ENCODE measurements around the gene AATF. TPM values are rescaled to one million over a fixed set of nuclear protein-coding genes. Genes with fewer than 3 reads are reported as not detected.

The AATF gene
- total RNA-seq, 2 donors from 2014 or later: 27.3 to 45.7 TPM

DNA sequence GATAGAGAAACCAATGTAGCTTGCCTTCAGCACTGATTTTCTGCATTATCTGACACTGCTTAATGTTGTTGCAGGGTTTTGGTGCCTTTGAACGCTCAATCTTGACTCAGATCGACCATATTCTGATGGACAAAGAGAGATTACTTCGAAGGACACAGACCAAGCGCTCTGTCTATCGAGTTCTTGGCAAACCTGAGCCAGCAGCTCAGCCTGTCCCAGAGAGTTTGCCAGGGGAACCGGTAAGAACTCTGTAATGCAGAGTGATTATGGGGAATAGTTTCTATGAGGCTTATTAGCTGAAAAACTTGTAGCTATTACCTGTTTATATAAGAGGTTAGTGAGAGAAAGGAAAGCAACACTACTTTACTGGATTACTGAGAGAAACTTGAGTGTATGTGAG, 40.4 kb downstream of the AATF start:
- DNase-seq (ENCODE audit: low spot score): no peak
- Histone ChIP-seq H3K4me3 (no peak overlapping the region), H3K27ac (no peak overlapping the region), H3K4me1 (replicated peaks) (no peaks in the 10 kb centered on the region), H3K36me3 (no peaks in the 10 kb centered on the region), H3K27me3 (replicated peaks; ENCODE audit: insufficient read depth) (no peaks in the 10 kb centered on the region), H3K9me3 (no peaks in the 10 kb centered on the region)
- WGBS: 68% methylated on average over 6 of the region's 6 CpGs
- intact Hi-C loops (cut with DNase I): no loop called here
- TF ChIP-seq, protein P1, sequence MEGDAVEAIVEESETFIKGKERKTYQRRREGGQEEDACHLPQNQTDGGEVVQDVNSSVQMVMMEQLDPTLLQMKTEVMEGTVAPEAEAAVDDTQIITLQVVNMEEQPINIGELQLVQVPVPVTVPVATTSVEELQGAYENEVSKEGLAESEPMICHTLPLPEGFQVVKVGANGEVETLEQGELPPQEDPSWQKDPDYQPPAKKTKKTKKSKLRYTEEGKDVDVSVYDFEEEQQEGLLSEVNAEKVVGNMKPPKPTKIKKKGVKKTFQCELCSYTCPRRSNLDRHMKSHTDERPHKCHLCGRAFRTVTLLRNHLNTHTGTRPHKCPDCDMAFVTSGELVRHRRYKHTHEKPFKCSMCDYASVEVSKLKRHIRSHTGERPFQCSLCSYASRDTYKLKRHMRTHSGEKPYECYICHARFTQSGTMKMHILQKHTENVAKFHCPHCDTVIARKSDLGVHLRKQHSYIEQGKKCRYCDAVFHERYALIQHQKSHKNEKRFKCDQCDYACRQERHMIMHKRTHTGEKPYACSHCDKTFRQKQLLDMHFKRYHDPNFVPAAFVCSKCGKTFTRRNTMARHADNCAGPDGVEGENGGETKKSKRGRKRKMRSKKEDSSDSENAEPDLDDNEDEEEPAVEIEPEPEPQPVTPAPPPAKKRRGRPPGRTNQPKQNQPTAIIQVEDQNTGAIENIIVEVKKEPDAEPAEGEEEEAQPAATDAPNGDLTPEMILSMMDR (IDR thresholded peaks at IDR 0.05): no peak
- TF ChIP-seq POLR2AphosphoS5 (IDR thresholded peaks at IDR 0.05) (no peak), POLR2A (IDR thresholded peaks at IDR 0.05) (no peak)

DNA sequence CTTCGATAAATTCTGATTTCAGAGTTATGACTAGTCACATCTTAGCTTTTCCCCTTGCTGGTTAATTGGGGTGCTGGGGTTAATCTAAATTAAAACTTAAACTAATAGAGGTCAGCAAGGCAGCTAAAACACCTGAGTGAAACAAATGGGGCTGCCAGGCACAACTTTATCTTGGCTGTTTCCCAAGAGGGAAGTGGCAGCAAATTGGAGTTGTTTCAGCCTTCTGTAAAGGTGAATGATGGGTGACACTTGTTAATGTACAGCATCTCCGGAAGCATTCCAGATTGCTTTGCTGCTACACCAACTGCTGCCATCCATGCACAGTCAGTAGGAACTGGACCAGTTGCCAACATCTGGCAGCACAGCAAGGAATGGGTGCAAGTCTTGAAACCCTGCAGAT, 43.9 kb downstream of the AATF start:
- TF ChIP-seq, protein P1 (IDR thresholded peaks at IDR 0.05): no peak
- TF ChIP-seq POLR2A (IDR thresholded peaks at IDR 0.05): no peak
- TF ChIP-seq POLR2AphosphoS5 (IDR thresholded peaks at IDR 0.05): no peak
- Histone ChIP-seq H3K9me3 (no peaks in the 10 kb centered on the region), H3K36me3 (no peaks in the 10 kb centered on the region), H3K27me3 (replicated peaks; ENCODE audit: insufficient read depth) (no peaks in the 10 kb centered on the region), H3K27ac (no peak overlapping the region), H3K4me1 (replicated peaks) (no peaks in the 10 kb centered on the region), H3K4me3 (no peak overlapping the region)
- 79% methylated on average over 2 of the region's 2 CpGs for WGBS
- DNase-seq (ENCODE audit: low spot score): no peak
- intact Hi-C loops (cut with DNase I): no loop called here

DNA sequence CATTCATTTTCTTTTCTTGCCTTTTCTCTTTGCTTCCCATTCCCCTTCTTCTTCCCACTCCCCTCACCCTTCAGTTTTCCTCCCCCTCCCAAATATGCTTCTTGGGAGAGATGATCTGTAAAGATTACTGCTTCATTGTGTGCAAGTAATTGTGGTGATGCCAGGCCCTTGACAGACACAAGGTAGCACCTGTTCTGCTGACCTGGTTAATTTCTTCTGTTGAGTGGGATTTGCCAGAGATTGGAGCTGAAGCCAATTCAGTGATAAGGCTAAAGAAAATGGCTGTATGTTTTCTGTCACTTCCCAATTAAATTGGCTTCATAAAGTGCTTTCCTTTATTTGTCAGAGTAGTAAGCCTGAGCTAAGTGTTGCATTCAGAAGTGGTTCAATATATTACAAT, 44.5 kb downstream of the AATF start:
- TF ChIP-seq POLR2A (IDR thresholded peaks at IDR 0.05): no peak
- TF ChIP-seq POLR2AphosphoS5 (IDR thresholded peaks at IDR 0.05): no peak
- TF ChIP-seq, protein P1 (IDR thresholded peaks at IDR 0.05): no peak
- Histone ChIP-seq H3K27ac (no peak overlapping the region), H3K9me3 (no peaks in the 10 kb centered on the region), H3K36me3 (no peaks in the 10 kb centered on the region), H3K27me3 (replicated peaks; ENCODE audit: insufficient read depth) (no peaks in the 10 kb centered on the region), H3K4me3 (no peak overlapping the region), H3K4me1 (replicated peaks) (no peaks in the 10 kb centered on the region)
- intact Hi-C loops (cut with DNase I): no loop called here
- no peak for DNase-seq (ENCODE audit: low spot score)

DNA sequence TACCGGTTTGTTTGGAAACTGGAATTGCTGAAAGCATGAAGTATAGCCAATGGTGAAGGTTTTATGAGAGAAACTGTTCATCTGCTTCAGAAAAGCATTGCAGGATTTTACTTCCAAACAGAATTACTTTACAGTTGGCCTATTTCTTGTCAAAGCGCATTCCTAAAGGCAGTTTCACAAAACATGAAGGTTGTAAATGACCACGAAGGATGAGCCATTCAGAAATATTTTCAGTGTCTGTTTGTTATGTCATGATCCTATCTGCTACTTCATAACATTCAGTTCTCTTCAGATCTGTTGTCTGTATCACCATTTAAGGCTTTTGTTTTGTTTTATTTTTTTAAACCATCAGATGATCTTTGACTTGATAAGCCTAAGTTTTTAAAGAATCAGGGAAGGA, 45.7 kb downstream of the AATF start:
- Histone ChIP-seq H3K27ac (no peak overlapping the region), H3K4me3 (no peak overlapping the region), H3K9me3 (no peaks in the 10 kb centered on the region), H3K36me3 (no peaks in the 10 kb centered on the region), H3K27me3 (replicated peaks; ENCODE audit: insufficient read depth) (no peaks in the 10 kb centered on the region), H3K4me1 (replicated peaks) (no peaks in the 10 kb centered on the region)
- intact Hi-C loops (cut with DNase I): no loop called here
- 46% methylated on average over 3 of the region's 3 CpGs for WGBS
- DNase-seq (ENCODE audit: low spot score): no peak
- TF ChIP-seq POLR2A (IDR thresholded peaks at IDR 0.05) (no peak), POLR2AphosphoS5 (IDR thresholded peaks at IDR 0.05) (no peak)
- TF ChIP-seq, protein P1 (IDR thresholded peaks at IDR 0.05): no peak

DNA sequence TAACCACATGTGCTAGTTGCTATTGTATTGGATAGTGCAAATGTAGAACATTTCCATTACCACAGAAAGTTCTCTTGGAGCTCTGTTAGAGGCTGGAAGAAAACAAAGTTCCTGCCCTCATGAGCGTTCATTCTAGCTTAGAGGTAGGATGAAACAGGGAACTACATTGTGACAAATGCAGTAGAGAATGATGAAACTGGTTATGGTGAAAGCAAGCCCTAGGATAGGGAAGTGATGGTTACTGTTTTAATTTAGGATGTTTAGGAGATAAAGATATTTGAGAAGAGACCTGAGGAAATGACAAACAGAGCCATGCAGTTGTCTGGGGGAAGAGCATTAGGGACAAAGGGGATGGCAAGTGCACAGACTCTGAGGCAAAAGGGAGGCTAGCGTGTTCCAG, 50.7 kb downstream of the AATF start:
- TF ChIP-seq POLR2AphosphoS5 (IDR thresholded peaks at IDR 0.05) (no peak), POLR2A (IDR thresholded peaks at IDR 0.05) (no peak)
- TF ChIP-seq, protein P1 (IDR thresholded peaks at IDR 0.05): no peak
- no peak overlapping the region for H3K27ac ChIP-seq
- H3K27me3 ChIP-seq (replicated peaks; ENCODE audit: insufficient read depth): no peaks in the 10 kb centered on the region
- WGBS: 95% methylated on average over 2 of the region's 2 CpGs
- H3K9me3 ChIP-seq: no peaks in the 10 kb centered on the region
- H3K4me1 ChIP-seq (replicated peaks): no peaks in the 10 kb centered on the region
- intact Hi-C loops (cut with DNase I): no loop called here
- H3K4me3 ChIP-seq: no peak overlapping the region
- H3K36me3 ChIP-seq: no peaks in the 10 kb centered on the region
- no peak for DNase-seq (ENCODE audit: low spot score)

All from prostate gland (tissue), 2 donors.